PC-3 (cell line): Measurements from ENCODE around the gene TNPO2. TPM values are rescaled to one million over a fixed set of nuclear protein-coding genes. Genes with fewer than 3 reads are reported as not detected.

Source experiments
- ATAC-seq: fragments of 200-7000 bp; cut with Tn5 transposase; 2 replicates; pipeline ENCODE4 v1.9.1; 2020; ENCODE audit warnings: mild to moderate bottlenecking, moderate library complexity
- BruUV-seq: library from RNA; stranded (reverse); fragments of 400-500 nt; replicated peaks from 2 replicates; lab custom pipeline; 2021; lab: Mats Ljungman, UMichigan
- CTCF ChIA-PET: fragments of 300-600 bp; sonication (Branson Sonifier 250); formaldehyde crosslinking; loops from one replicate; lab custom pipeline; 2022; ENCODE audit warnings: antibody characterized with exemption; lab: Charles Lee
- POLR2A ChIA-PET: fragments of 300-600 bp; sonication (Branson Sonifier 250); formaldehyde crosslinking; loops from one replicate; lab custom pipeline; 2022; ENCODE audit warnings: antibody characterized with exemption; ENCODE audit not compliant: unreplicated experiment; lab: Charles Lee
- DNase-seq: peaks from one replicate; pipeline ENCODE4 v3.0.0-alpha.2; 2015
- H2AFZ ChIP-seq: fragments of 300-600 bp; sonication (generic); 2 replicates; pipeline ENCODE4 v1.6.0; 2016; ENCODE audit warnings: antibody characterized with exemption, low read length
- H3F3A ChIP-seq: fragments of 300-600 bp; sonication (generic); one replicate; pipeline ENCODE4 v1.6.0; 2017; ENCODE audit warnings: antibody characterized with exemption, low read length, control low read depth, mild to moderate bottlenecking; ENCODE audit not compliant: unreplicated experiment
- H3K27ac ChIP-seq: fragments of 300-600 bp; sonication (generic); 2 replicates; pipeline ENCODE4 v1.5.1; 2016; ENCODE audit warnings: mild to moderate bottlenecking, low read length
- H3K27me3 ChIP-seq: fragments of 300-600 bp; sonication (generic); 2 replicates; pipeline ENCODE4 v1.6.1; 2016; ENCODE audit warnings: low read length, mixed read lengths
- H3K36me3 ChIP-seq: fragments of 300-600 bp; sonication (generic); 2 replicates; pipeline ENCODE4 v1.6.1; 2016; ENCODE audit warnings: low read depth, mixed run types, low read length, mixed read lengths
- H3K4me1 ChIP-seq: fragments of 300-600 bp; sonication (generic); 2 replicates; pipeline ENCODE4 v1.5.1; 2016; ENCODE audit warnings: low read length; ENCODE audit not compliant: insufficient read depth
- H3K4me2 ChIP-seq: fragments of 300-600 bp; sonication (generic); 2 replicates; pipeline ENCODE4 v1.6.0; 2016; ENCODE audit warnings: low read length
- H3K4me3 ChIP-seq: fragments of 300-600 bp; sonication (generic); 2 replicates; pipeline ENCODE4 v1.5.1; 2016; ENCODE audit warnings: mild to moderate bottlenecking, low read length, mixed read lengths
- H3K79me2 ChIP-seq: fragments of 300-600 bp; sonication (generic); 2 replicates; pipeline ENCODE4 v1.6.1; 2017; ENCODE audit warnings: low read length, mixed read lengths
- H3K9ac ChIP-seq: fragments of 300-600 bp; sonication (generic); 2 replicates; pipeline ENCODE4 v1.6.0; 2016; ENCODE audit warnings: mild to moderate bottlenecking, low read length
- H3K9me2 ChIP-seq: fragments of 300-600 bp; sonication (generic); replicated peaks from 2 replicates; pipeline ENCODE4 v1.6.1; 2016; ENCODE audit warnings: mixed run types, low read length, mixed read lengths
- H3K9me3 ChIP-seq: fragments of 300-600 bp; sonication (generic); 2 replicates; pipeline ENCODE4 v1.6.1; 2016; ENCODE audit warnings: low read length, mixed read lengths
- H4K20me1 ChIP-seq: fragments of 300-600 bp; sonication (generic); 2 replicates; pipeline ENCODE4 v1.6.1; 2016; ENCODE audit warnings: low read length, mixed read lengths
- EZH2 ChIP-seq: fragments of 300-600 bp; sonication (generic); IDR thresholded peaks from one replicate; pipeline ENCODE4 v1.6.1; 2017; ENCODE audit warnings: antibody characterized with exemption, mild to moderate bottlenecking, low read length; ENCODE audit not compliant: unreplicated experiment
- EZH2phosphoT487 ChIP-seq: fragments of 300-600 bp; sonication (generic); IDR thresholded peaks from 2 replicates; pipeline ENCODE4 v1.6.1; 2018; ENCODE audit warnings: mild to moderate bottlenecking, antibody characterized with exemption, low read length, borderline replicate concordance
- intact Hi-C: fragments of 100-400 bp; cut with micrococcal nuclease; formaldehyde crosslinking; loops from 2 replicates; pipeline ENCODE4 v1.9.0; 2023
- total RNA-seq: library from RNA; depleted of rRNA; stranded (reverse); fragments of >200 nt; gene quantifications from 2 replicates; pipeline ENCODE4 v1.2.3, GENCODE V29; 2014; rRNA removed
- TF ChIP-seq, protein P1 (sequence below): fragments of 300-600 bp; sonication (generic); conservative IDR thresholded peaks from 2 replicates; pipeline ENCODE4 v1.5.1; 2017; ENCODE audit warnings: antibody characterized with exemption, low read depth, mild to moderate bottlenecking, low read length

The TNPO2 gene
- total RNA-seq, 1 experiment from 2014 or later: 50.6 TPM

DNA sequence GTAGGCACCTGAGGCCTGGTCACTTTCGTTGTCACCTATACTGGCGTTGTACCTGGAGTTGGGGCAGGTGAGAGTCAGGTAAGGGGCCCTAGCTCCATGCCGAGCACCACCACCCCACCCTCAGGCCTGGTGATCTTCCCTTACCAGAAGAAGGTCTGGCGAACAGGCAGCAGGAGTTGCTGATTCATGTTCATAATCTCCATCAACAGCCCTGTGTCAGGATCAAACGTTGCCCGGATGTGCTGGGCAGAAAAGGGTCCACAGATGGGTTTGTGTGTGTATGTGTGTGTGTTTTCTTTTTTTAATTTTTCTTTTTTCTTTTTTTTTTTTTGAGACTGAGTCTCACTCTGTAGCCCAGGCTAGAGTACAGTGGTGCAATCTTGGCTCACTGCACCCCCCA, 71.5 kb downstream of the TNPO2 start:
- ChIA-PET POLR2A (no interaction called here), CTCF (no interaction called here)
- Histone ChIP-seq H4K20me1 (no peaks in the 10 kb centered on the region), H3K9me2 (no peaks in the 10 kb centered on the region), H3K4me3 (no peak overlapping the region), H3K36me3 (peaks cover 16% of the 10 kb centered on the region), H3K27me3 (no peaks in the 10 kb centered on the region), H3K27ac (no peak overlapping the region), H3K9ac (no peak overlapping the region), H3K4me1 (no peaks in the 10 kb centered on the region), H2AFZ (no peak overlapping the region), H3K79me2 (no peaks in the 10 kb centered on the region), H3F3A (no peaks in the 10 kb centered on the region), H3K9me3 (no peaks in the 10 kb centered on the region), H3K4me2 (no peak overlapping the region)
- TF ChIP-seq EZH2phosphoT487 (no peak), EZH2 (no peak)
- TF ChIP-seq, protein P1, sequence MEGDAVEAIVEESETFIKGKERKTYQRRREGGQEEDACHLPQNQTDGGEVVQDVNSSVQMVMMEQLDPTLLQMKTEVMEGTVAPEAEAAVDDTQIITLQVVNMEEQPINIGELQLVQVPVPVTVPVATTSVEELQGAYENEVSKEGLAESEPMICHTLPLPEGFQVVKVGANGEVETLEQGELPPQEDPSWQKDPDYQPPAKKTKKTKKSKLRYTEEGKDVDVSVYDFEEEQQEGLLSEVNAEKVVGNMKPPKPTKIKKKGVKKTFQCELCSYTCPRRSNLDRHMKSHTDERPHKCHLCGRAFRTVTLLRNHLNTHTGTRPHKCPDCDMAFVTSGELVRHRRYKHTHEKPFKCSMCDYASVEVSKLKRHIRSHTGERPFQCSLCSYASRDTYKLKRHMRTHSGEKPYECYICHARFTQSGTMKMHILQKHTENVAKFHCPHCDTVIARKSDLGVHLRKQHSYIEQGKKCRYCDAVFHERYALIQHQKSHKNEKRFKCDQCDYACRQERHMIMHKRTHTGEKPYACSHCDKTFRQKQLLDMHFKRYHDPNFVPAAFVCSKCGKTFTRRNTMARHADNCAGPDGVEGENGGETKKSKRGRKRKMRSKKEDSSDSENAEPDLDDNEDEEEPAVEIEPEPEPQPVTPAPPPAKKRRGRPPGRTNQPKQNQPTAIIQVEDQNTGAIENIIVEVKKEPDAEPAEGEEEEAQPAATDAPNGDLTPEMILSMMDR: no peak
- no TSS peak for BruUV-seq
- intact Hi-C loops: no loop called here
- ATAC-seq (no peak), DNase-seq (no peak)

DNA sequence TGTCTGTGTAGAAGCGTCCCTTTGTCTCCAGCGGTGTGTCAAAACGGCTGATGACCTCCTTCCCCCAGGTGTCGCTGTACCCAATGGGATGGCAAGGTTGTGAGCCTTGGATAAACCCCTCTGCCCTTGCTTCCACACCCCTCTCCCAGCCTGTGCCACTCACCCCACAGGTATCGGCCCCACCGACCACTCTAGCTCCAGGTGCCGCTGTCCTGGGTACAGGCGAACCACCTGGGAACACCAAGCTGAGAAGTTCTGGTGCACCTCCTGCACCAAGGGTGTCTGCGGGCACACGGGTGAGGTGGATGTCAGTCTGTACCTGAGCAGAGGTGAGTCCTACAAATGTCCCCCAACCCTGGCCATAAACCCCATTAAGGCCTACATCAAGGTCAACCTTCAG, 73.8 kb downstream of the TNPO2 start:
- H3K9ac ChIP-seq: no peak overlapping the region
- DNase-seq: no peak
- no peak overlapping the region for H3K4me2 ChIP-seq
- H3K36me3 ChIP-seq: 0 out of 2 replicates have a peak, but pooled peaks cover 3% of the 10 kb centered on the region
- no peaks in the 10 kb centered on the region for H3K27me3 ChIP-seq
- H3K9me3 ChIP-seq: no peaks in the 10 kb centered on the region
- no peak overlapping the region for H3K4me3 ChIP-seq
- ATAC-seq: no peak
- no peaks in the 10 kb centered on the region for H3K79me2 ChIP-seq
- ChIA-PET POLR2A (no interaction called here), CTCF (no interaction called here)
- no peak overlapping the region for H3K27ac ChIP-seq
- no peaks in the 10 kb centered on the region for H3K4me1 ChIP-seq
- no peaks in the 10 kb centered on the region for H3F3A ChIP-seq
- H4K20me1 ChIP-seq: no peaks in the 10 kb centered on the region
- TF ChIP-seq EZH2 (no peak), EZH2phosphoT487 (no peak)
- TF ChIP-seq, protein P1: no peak
- intact Hi-C loops: no loop called here
- no TSS peak for BruUV-seq
- no peak overlapping the region for H2AFZ ChIP-seq
- H3K9me2 ChIP-seq: no peaks in the 10 kb centered on the region

Other genes with a start within 250 kb of the TNPO2 start
- 0.77 and 2.2 TPM in 2 replicates for gene ZNF709, start 239.1 kb downstream of the TNPO2 start, total RNA-seq
- gene ZNF564, start 172.4 kb downstream of the TNPO2 start, total RNA-seq: 3.8 and 6.0 TPM in 2 replicates
- 6.9 and 10.7 TPM in 2 replicates for gene ZNF490, start 113.1 kb downstream of the TNPO2 start, total RNA-seq
- 15.8 and 26.3 TPM in 2 replicates for gene ZNF791, start 113.0 kb downstream of the TNPO2 start, total RNA-seq
- gene MAN2B1, start 57.2 kb downstream of the TNPO2 start, total RNA-seq: 62.9 and 67.5 TPM in 2 replicates
- gene WDR83, start 57.1 kb downstream of the TNPO2 start, total RNA-seq: 39.5 and 53.5 TPM in 2 replicates
- 140 and 150 TPM in 2 replicates for gene DHPS, start 42.1 kb downstream of the TNPO2 start, total RNA-seq
- gene GNG14, start 35.9 kb downstream of the TNPO2 start, total RNA-seq: not detected in 2 replicates
- 27.5 and 34.6 TPM in 2 replicates for gene FBXW9, start 27.3 kb downstream of the TNPO2 start, total RNA-seq
- gene TRIR, start 10.8 kb upstream of the TNPO2 start, total RNA-seq: 497 and 841 TPM in 2 replicates
- 251 and 264 TPM in 2 replicates for gene GET3, start 13.6 kb upstream of the TNPO2 start, total RNA-seq
- 0.07 TPM in 1 of 2 replicates, not detected in the other for gene BEST2, start 27.9 kb upstream of the TNPO2 start, total RNA-seq
- 95.2 and 95.7 TPM in 2 replicates for gene HOOK2, start 51.6 kb upstream of the TNPO2 start, total RNA-seq
- gene JUNB, start 67.6 kb upstream of the TNPO2 start, total RNA-seq: 343 and 391 TPM in 2 replicates
- gene PRDX2, start 77.9 kb upstream of the TNPO2 start, total RNA-seq: 729 and 746 TPM in 2 replicates
- gene THSD8, start 78.1 kb upstream of the TNPO2 start, total RNA-seq: not detected in 2 replicates
- gene RNASEH2A, start 82.7 kb upstream of the TNPO2 start, total RNA-seq: 118 and 120 TPM in 2 replicates
- gene RTBDN, start 110.6 kb upstream of the TNPO2 start, total RNA-seq: 0.81 and 3.7 TPM in 2 replicates
- gene MAST1, start 114.6 kb upstream of the TNPO2 start, total RNA-seq: 7.7 and 11.2 TPM in 2 replicates
- 47.1 and 48.0 TPM in 2 replicates for gene DNASE2, start 157.5 kb upstream of the TNPO2 start, total RNA-seq
- gene KLF1, start 163.3 kb upstream of the TNPO2 start, total RNA-seq: not detected in 2 replicates
- gene GCDH, start 167.2 kb upstream of the TNPO2 start, total RNA-seq: 37.4 and 38.6 TPM in 2 replicates
- 0.40 and 0.95 TPM in 2 replicates for gene SYCE2, start 195.4 kb upstream of the TNPO2 start, total RNA-seq
- 194 and 339 TPM in 2 replicates for gene FARSA, start 209.8 kb upstream of the TNPO2 start, total RNA-seq
- 2,022 and 2,043 TPM in 2 replicates for gene CALR, start 214.7 kb upstream of the TNPO2 start, total RNA-seq
- 389 and 418 TPM in 2 replicates for gene RAD23A, start 221.9 kb upstream of the TNPO2 start, total RNA-seq
- 219 and 352 TPM in 2 replicates for gene GADD45GIP1, start 233.3 kb upstream of the TNPO2 start, total RNA-seq
- 0.55 and 1.1 TPM in 2 replicates for gene DAND5, start 245.6 kb upstream of the TNPO2 start, total RNA-seq